Measurements from ENCODE around the gene KCNMA1. TPM values are rescaled to one million over a fixed set of nuclear protein-coding genes. Genes with fewer than 3 reads are reported as not detected.
A peak's percentile ranks its signal among the peaks of the same experiment; 100 is the strongest.

Gene KCNMA1
- total and polyA plus RNA-seq, 10 of the 15 experiments (the other 5 are each of a cell fraction or from before 2014, with no cell fraction given): 8.5 to 77.0 (median 21.3) TPM

DNA sequence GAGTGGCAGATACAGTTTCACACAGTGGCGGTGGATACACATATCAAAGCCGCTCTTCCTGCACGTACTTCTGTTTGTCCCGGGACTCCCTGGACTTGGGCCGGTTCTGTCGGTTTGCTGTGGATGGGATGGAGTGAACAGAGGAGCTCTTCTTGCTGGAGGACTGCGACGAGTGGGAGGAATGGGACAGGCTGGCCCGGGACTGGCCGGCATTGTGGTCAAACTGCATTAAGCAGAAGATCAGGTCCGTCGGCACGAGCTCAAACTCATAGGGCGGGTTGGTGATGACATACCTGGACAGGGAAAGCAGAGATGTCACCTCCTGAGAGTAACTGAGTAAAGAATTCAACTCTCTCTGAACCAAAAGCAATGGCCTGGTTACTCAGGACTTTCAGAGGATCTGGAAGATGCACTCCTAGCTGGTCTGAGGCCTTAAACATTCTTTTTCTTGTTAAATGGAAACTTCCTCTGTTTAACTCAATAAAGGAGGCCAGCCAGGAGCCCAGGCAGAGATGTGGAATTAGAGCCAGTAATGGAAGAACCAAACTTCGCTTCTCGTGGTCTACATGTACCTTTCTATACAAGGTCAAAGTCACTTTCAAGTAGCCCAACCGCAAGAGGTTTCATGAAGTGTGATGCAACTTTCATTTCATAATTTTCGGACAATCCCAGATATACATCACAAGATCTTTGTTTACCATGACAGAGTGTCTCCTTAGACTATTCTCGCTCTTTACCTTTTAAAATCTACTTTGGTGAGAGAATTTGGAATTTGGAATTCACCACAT lies 750.2 kb downstream of the KCNMA1 start:
- POLR2A ChIA-PET: interaction anchor here (1.2 kb wide), 1 partner anchor 8 kb away, joined by 3 read pairs; no protein-coding TSS in a partner anchor
- H2AFZ ChIP-seq (ENCODE audit: control insufficient read depth, low read depth, low read length): no peak overlapping the region

More for the DNA sequence above, 750.2 kb downstream of the KCNMA1 start:
- ATAC-seq (peak; percentile 65), DNase-seq (ENCODE audit: low read depth, low spot score) (no peak), FAIRE-seq (no peak)
- no peaks in the 10 kb centered on the region for H3K9me3 ChIP-seq (replicated peaks; ENCODE audit: control insufficient read depth, insufficient read depth, low read length)
- TF ChIP-seq, protein P1, sequence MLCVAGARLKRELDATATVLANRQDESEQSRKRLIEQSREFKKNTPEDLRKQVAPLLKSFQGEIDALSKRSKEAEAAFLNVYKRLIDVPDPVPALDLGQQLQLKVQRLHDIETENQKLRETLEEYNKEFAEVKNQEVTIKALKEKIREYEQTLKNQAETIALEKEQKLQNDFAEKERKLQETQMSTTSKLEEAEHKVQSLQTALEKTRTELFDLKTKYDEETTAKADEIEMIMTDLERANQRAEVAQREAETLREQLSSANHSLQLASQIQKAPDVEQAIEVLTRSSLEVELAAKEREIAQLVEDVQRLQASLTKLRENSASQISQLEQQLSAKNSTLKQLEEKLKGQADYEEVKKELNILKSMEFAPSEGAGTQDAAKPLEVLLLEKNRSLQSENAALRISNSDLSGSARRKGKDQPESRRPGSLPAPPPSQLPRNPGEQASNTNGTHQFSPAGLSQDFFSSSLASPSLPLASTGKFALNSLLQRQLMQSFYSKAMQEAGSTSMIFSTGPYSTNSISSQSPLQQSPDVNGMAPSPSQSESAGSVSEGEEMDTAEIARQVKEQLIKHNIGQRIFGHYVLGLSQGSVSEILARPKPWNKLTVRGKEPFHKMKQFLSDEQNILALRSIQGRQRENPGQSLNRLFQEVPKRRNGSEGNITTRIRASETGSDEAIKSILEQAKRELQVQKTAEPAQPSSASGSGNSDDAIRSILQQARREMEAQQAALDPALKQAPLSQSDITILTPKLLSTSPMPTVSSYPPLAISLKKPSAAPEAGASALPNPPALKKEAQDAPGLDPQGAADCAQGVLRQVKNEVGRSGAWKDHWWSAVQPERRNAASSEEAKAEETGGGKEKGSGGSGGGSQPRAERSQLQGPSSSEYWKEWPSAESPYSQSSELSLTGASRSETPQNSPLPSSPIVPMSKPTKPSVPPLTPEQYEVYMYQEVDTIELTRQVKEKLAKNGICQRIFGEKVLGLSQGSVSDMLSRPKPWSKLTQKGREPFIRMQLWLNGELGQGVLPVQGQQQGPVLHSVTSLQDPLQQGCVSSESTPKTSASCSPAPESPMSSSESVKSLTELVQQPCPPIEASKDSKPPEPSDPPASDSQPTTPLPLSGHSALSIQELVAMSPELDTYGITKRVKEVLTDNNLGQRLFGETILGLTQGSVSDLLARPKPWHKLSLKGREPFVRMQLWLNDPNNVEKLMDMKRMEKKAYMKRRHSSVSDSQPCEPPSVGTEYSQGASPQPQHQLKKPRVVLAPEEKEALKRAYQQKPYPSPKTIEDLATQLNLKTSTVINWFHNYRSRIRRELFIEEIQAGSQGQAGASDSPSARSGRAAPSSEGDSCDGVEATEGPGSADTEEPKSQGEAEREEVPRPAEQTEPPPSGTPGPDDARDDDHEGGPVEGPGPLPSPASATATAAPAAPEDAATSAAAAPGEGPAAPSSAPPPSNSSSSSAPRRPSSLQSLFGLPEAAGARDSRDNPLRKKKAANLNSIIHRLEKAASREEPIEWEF (IDR thresholded peaks at IDR 0.05; ENCODE audit: insufficient replicate concordance, low read depth, low read length): no peak
- no peak for TF ChIP-seq YBX1 (IDR thresholded peaks at IDR 0.05)
- TF ChIP-seq CREM (IDR thresholded peaks at IDR 0.05; ENCODE audit: low read depth): no peak
- no peak for TF ChIP-seq SUPT20H (IDR thresholded peaks at IDR 0.05; ENCODE audit: borderline replicate concordance, control insufficient read depth, low read depth, low read length)
- TF ChIP-seq GATAD2B (conservative IDR thresholded peaks at IDR 0.05; ENCODE audit: low read depth): no peak
- no peak for TF ChIP-seq SREBF1 (IDR thresholded peaks at IDR 0.05; ENCODE audit: low read length)
- no peak for TF ChIP-seq ZNF24 (IDR thresholded peaks at IDR 0.05)
- no peak for TF ChIP-seq JUND (IDR thresholded peaks at IDR 0.05; ENCODE audit: low read depth, low read length)
- intact Hi-C loops (cut with micrococcal nuclease; ENCODE audit: unreplicated experiment): no loop called here
- H3K27ac ChIP-seq (ENCODE audit: control insufficient read depth, insufficient read depth): no peak overlapping the region
- no TSS peak for BruUV-seq (replicated peaks)
- H4K20me1 ChIP-seq (ENCODE audit: control insufficient read depth, insufficient read depth): no peaks in the 10 kb centered on the region
- CTCF ChIA-PET: interaction anchor here (1.5 kb wide), 1 partner anchor 11 kb away, joined by 4 read pairs; no protein-coding TSS in a partner anchor
- SMC1A ChIA-PET (ENCODE audit: uncharacterized antibody, unreplicated experiment): no interaction called here
- no peak overlapping the region for H3K9ac ChIP-seq (ENCODE audit: control insufficient read depth, insufficient read depth, low read length)
- no peaks in the 10 kb centered on the region for H3K79me2 ChIP-seq (ENCODE audit: control insufficient read depth, insufficient read depth, low read length)
- no peak overlapping the region for H3K4me3 ChIP-seq
- H3K4me1 ChIP-seq (ENCODE audit: control insufficient read depth, insufficient read depth, low read length): no peaks in the 10 kb centered on the region
- no peaks in the 10 kb centered on the region for H3K36me3 ChIP-seq (ENCODE audit: control insufficient read depth in 2 of 2, insufficient read depth in 2 of 2, low read length in 1 of 2)
- RAD21 ChIA-PET (ENCODE audit: unreplicated experiment): no interaction called here
- H3K4me2 ChIP-seq (ENCODE audit: control insufficient read depth, insufficient read depth): no peak overlapping the region
- in situ Hi-C loops (cut with MboI): no loop called here
- no peaks in the 10 kb centered on the region for H3K27me3 ChIP-seq (replicated peaks in 1 of 2; ENCODE audit: control insufficient read depth in 2 of 2, insufficient read depth in 2 of 2, low read length in 1 of 2)
- WGBS (ENCODE audit: insufficient coverage, insufficient replicate concordance, low lambda C conversion rate, missing lambda C conversion rate): 69% methylated on average over 19 of the region's 19 CpGs
